ENCODE data around the gene PAN2. TPM values are rescaled to one million over a fixed set of nuclear protein-coding genes. Genes with fewer than 3 reads are reported as not detected.
"Not testable (repeated sequence)": the region's sequence is repeated elsewhere in the genome, so short reads cannot be mapped to it uniquely, and the experiment has no call there.

Gene PAN2
- 38.7 TPM for total RNA-seq
- long read RNA-seq, partial matches to known transcripts = 5 of 8 reads
- long read RNA-seq, other reads (novel, unspliced or antisense) = 3 of 8 reads

GRCh38 chr12:56333679-56334489, at the start of gene PAN2:
Gene PAN2, minus strand, starts transcription at chr12:56334000. Its CDS starts 906 bp downstream, at chr12:56333094.
- DNase-seq (ENCODE audit: low spot score) = peak; percentile 97

DNA sequence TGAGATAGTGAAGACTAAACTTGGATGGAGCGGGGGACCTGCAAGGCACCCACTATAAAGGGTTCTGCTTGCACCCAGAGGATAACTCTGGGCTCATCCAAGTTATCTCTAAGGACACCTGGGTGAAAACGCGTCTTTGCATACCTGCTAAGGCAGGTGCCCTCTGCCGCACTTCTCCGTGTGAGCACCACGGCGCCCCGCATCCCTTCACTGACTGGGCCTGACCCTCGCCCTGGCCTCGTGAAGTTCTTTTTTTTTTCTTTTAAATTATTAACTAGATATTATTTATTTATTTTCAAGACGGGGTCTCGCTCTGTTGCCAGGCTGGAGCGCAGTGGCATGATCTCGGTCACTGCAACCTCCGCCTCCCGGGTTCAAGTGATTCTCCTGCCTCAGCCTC, 48.8 kb upstream of the PAN2 start:
- peak; percentile 35 for DNase-seq (ENCODE audit: low spot score)

DNA sequence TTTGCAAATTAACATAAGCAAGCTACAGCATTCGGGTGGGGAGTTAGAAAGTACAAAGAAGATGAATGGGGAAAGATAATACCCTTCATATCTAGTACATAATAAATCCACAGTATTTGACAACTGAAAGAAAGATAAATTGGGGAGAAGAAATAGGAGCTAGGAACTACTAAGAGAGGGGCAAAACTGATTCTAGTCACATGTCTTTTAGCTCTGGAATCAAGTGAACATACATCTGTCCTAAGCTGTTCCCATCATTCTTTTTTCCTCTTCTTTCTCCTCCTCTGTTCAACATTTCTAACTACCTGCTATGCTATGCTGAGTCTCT, 44.2 kb upstream of the PAN2 start:
- no peak for DNase-seq (ENCODE audit: low spot score)

DNA sequence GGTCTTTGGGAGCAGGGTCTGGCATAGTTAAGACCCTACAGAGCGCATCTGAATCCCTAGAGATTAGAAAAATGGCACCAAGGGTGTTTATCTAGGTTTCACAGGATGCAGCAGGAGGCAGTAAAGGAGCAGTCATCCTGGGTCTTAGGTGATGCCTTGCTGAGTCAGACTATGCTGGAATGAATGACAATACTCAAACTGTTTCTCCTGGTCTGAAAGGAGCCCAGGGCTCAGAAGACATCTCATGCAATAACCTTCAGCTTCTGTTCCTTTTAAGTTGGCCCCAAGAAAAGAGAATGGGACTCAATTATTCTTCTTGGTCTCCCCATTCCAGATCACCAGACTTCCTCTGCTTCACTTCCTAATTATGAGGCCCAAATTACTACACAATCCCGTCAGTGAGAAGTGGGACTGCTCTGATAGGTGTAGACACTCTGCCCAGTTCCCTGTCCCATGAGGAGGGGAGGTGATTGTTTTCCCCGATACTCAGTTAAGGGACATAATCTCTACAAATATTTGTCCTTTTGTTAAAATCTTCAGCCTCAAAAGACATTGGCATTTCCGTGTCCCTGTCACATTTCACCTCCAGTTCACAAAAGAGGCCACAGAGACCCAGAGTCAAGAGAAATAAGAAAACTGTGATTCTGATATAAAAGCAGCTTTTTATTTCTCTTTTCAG, 43.6 kb upstream of the PAN2 start:
- no peak for DNase-seq (ENCODE audit: low spot score)

DNA sequence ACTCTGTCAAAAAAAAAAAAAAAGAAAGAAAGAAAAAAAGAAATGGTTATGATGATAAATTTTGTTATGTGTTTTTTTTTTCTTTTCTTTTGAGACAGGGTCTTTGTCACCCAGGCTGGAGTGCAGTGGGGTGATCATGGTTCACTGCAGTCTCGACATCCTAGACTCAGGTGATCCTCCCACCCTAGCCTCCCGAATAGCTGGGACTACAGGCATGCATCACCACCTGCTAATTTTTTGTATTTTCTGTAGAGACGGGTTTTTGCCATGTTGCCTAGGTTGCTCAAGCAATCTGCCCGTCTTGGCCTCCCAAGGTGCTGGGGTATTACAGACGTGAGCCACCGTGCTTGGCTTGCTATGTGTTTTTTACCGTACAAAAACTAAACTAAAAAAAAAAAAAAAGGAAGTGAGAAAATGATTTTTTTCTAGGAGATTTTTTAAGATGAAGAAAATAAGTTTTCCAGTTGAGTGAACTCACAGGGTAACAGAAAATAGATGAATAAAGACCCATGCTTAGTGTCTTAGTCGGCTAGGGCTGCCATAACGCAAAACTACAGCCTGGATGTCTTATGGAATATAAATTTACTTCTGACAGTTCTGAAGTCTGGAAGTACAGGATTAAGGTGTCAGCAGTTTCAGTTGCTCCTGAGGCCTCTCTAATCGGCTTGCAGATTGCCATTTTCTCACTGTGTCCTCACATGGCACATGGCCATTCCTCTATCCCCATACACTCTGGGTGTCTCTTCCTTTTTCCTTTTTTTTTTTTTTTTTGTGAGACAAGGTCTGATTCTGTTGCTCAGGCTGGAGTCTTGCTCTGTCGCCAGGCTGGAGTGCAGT, 42.0 kb upstream of the PAN2 start:
- peak; percentile 11 for DNase-seq (ENCODE audit: low spot score)

GRCh38 chr12:56374726-56375597, 41.2 kb upstream of the PAN2 start:
- DNase-seq (ENCODE audit: low spot score) = peak; percentile 24

DNA sequence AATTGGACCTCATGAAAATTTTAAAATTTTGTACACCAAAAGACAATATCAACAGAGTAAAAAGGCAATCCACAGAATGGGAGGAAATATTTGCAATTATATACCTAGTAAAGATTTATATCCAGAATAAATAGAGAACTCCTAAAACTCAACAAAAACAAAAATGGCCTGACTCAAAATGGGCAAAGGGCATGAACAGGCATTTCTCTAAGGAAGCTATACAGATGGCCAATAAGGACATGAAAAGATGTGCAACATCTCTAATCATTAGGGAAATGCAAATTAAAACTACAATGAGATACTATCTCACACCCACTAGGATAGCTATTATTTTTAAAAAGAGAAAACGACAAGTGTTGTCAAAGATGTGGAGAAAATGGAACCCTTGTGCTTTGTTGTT, 39.7 kb upstream of the PAN2 start:
- no peak for DNase-seq (ENCODE audit: low spot score)

DNA sequence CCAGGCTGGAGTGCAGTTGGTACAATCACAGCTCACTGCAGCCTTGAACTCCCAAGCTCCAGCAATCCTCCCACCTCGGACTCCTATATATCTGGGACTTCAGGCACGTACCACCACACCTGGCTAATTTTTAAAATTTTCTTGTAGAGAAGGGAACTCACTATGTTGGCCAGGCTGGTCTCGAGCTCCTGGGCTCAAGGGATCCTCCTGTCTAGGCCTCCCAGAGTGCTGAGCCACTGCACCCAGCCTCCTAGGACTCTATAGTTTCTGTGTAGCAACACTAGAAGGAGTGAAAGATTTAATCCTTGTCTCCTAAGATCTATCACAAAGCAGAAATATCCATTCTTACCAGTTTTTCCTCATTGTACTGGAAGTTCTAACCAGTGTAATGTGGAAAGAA, 33.1 kb upstream of the PAN2 start:
- DNase-seq (ENCODE audit: low spot score) = no peak

- DNase-seq (ENCODE audit: low spot score) = no peak
Observed at GRCh38 chr12:56362130-56363059, 28.6 kb upstream of the PAN2 start, which contains the start of gene APOF. Gene APOF, minus strand, starts transcription at chr12:56362857. Its CDS starts 112 bp downstream, at chr12:56362745.

DNA sequence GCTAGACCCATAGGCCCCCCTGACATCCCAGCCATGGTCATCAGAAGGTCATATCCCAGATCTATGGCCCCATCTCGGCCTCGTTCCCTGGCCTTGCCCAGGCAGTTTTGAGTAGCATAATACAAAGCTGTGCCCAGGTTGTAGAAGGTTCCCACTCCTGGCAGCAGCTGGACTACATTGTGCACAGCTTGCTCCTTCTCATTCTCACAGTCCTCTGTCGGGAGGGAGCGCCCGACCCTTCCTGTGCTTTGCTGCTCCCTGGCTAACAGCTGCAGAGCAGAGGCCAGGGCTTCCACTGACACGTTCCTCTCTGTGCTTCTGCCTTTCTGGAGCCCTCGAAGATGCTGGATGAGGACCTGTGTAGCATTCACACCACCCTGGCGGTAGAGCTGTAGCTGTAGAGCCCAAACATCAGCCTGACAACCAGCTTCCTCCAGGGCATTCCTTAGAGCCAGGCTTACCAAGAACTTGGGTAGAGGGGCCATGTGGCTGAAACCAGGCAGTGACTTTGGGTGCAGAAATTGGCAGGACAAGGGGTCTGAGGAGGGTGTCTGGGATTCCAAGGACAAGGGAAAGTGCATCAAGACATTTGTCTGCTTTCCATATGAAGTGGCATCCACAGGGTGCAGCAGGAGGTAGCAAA, 27.8 kb upstream of the PAN2 start:
- no peak for DNase-seq (ENCODE audit: low spot score)

DNA sequence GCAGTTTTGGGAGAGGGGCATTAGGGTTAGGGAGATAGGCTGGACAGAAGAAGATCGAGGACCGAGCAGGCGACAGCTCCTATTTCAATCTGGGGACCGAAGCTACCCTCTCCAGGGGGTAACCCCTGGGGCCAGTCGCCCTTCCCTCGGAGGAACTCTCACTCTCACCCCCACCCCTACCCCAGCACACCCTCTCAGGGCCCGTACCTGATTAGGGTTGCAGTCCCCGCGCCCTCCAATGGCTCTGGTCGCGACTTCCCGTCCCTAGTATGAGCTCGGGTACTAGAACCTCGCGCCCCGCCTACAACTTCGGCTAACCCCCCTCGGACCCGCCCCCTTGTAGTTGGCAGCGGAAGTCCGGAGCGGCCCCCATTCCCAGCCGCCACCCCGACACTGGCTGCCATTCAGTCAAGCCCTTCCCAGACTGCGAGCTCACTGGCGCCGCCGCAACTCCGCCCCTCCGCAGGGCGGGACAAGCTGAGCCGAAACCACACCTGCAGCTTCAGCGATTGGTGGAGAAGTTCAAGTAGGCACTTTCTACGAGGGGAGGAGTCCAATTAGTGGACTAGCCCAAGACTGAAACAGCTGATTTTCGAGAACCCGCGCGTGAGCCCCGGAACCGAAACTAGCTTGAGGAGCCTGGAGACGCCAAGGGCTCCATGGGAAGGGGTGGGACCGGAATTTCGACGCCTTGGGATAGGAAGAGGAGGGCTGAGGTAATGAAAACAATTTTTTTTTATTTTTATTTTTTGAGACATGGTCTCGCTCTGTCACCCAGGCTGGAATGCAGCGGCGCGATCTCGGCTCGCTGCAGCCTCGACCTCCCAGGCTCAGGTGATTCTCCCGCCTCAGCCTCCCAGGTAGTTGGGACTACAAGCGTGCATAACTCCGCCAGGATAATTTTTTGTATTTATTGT, 26.3 kb upstream of the PAN2 start, which contains the start of gene STAT2:
TSS of gene STAT2 (minus strand) at position 257 of the 917 bp plus-strand sequence. CDS start 3,536 bp downstream, outside the sequence.
- peak; percentile 99 for DNase-seq (ENCODE audit: low spot score)

DNA sequence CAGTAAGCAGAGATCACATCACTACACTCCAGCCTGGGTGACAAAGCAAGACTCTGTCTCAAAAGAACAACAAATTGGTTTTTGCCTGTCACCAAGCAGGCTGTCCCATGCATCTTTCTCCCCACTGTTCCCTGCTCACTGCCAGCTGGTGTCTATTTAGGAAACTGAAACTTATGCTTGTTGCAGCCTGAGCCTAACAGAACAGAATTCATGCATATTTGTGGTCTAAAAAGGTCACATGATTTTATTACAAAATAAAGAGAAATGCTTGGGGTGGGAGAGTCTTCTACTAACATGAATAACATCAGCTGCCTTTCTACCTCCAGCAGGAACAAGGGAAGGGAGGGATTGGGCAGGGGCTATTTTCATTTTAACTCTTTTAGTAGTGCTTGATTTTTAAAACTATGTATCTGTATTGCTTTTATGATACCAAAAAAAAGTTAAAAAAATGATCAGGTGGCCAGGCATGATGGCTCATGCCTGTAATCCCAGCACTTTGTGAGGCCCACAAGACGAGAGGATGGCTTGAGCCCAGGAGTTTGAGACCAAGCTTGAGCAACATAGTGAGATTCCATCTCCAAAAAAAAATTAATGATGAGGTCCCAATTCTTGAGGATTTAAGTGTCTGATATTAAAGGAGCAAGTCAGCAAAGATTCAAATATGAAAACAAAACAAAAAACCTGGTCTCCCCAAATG, 25.2 kb upstream of the PAN2 start:
- no peak for DNase-seq (ENCODE audit: low spot score)

- no peak for DNase-seq (ENCODE audit: low spot score)
Observed at GRCh38 chr12:56351325-56351724, 17.5 kb upstream of the PAN2 start.

DNA sequence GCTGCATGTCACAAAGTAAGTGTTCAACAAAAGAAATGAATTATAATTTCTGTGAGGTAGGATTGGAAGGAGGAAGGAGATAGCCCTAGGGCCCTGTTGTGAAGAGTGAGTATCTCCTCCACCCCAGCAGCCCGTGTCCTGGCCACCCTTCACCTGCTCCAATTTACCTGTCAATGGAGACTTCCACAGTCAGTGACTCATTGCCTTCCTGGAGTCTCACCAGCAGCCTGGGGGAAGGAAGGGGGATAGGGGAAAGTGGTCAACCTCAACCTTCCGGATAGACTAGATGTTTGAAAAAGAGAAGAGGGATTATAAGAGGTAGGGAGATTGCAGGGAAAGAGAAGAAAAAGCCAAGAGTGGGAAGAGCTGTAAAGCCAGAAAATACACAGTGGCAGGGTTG, 16.9 kb upstream of the PAN2 start:
- no peak for DNase-seq (ENCODE audit: low spot score)

DNA sequence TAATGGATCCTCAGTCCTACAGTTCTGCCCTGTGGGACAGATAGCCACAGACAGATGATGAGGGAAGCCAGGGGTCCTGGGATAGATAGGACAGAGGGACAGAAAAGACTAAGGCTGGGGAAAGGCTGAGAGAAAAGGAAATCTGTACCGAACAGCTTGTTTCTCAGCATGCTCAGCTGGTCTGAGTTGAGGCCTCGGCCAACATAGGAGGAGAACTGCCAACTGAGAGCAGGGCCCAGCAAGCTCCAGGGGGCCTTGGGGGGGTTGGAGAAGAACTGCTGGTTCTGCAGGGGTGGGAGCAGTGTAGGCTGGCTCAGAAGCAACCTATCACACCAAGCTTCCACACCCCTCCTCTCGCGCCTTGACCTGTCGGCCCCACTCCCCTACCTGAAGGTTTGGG, 15.0 kb upstream of the PAN2 start:
- DNase-seq (ENCODE audit: low spot score) = peak; percentile 43

DNA sequence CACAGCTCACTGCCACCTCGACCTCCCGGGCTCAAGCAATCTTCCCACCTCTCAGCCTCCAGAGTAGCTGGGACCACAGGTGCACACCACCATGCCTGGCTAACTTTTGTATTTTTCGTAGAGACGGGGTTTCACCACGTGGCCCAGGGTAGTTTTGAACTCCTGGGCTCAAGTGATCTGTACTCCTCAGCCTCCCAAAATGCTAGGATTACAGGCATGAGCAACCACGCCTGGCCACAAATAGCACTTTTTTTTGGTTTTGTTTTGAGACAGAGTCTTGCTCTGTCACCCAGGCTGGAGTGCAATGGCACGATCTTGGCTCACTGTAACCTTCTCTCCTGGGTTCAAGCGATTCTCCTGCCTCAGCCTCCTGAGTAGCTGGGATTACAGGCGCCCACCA, 13.5 kb upstream of the PAN2 start:
- DNase-seq (ENCODE audit: low spot score) = not testable (repeated sequence)

DNA sequence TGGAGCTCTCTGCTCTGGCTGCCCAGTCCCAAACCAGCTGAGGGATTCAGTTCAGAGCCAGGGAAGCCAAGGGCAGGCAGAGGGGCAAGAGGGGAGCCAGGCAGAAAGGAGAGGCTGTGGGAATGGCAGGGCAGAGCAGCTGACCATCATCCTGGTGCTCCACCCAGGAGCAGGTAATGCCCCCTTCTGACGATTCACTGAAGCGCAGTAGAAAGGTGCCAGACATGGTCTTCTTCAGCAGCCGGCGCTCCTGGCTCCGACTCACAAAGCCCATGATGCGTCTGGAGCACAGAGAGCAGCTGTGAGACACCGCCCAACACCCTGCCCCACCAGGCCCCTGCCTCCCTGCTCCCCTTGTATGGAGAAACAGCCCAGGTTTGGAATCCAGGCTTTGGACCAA, 12.9 kb upstream of the PAN2 start:
- DNase-seq (ENCODE audit: low spot score) = no peak

Data from mesenteric fat pad (tissue), 1 donor.